ENCODE results near the gene OR2T10. TPM values are rescaled to one million over a fixed set of nuclear protein-coding genes. Genes with fewer than 3 reads are reported as not detected.

OR2T10 gene
- total and polyA plus RNA-seq, 10 of the 15 experiments (the other 5 are each of a cell fraction or from before 2014, with no cell fraction given): not detected

GRCh38 chr1:248611883-248612414 is 14.4 kb upstream of the OR2T10 start (continued):
- TF ChIP-seq NKRF (conservative IDR thresholded peaks at IDR 0.05): no peak
- no peak for TF ChIP-seq CBX5 (IDR thresholded peaks at IDR 0.05; ENCODE audit: low read depth)
- no peak for TF ChIP-seq SMAD5 (IDR thresholded peaks at IDR 0.05; ENCODE audit: low read depth)
- TF ChIP-seq USF2 (IDR thresholded peaks at IDR 0.05; ENCODE audit: borderline replicate concordance, low read depth, low read length): no peak

GRCh38 chr1:248610301-248610700 is 12.8 kb upstream of the OR2T10 start:
- Histone ChIP-seq H3K9me3 (replicated peaks; ENCODE audit: control insufficient read depth, insufficient read depth, low read length) (no peaks in the 10 kb centered on the region), H3K4me1 (ENCODE audit: control insufficient read depth, insufficient read depth, low read length) (no peaks in the 10 kb centered on the region), H3K4me2 (ENCODE audit: control insufficient read depth, insufficient read depth) (no peak overlapping the region), H4K20me1 (ENCODE audit: control insufficient read depth, insufficient read depth) (no peaks in the 10 kb centered on the region), H3K79me2 (ENCODE audit: control insufficient read depth, insufficient read depth, low read length) (no peaks in the 10 kb centered on the region), H3K36me3 (ENCODE audit: control insufficient read depth in 2 of 2, insufficient read depth in 2 of 2, low read length in 1 of 2) (no peaks in the 10 kb centered on the region), H3K4me3 (no peak overlapping the region), H3K27me3 (replicated peaks in 1 of 2; ENCODE audit: control insufficient read depth in 2 of 2, insufficient read depth in 2 of 2, low read length in 1 of 2) (no peaks in the 10 kb centered on the region), H3K9ac (ENCODE audit: control insufficient read depth, insufficient read depth, low read length) (no peak overlapping the region), H2AFZ (ENCODE audit: control insufficient read depth, low read depth, low read length) (no peak overlapping the region), H3K27ac (ENCODE audit: control insufficient read depth, insufficient read depth) (no peak overlapping the region)
- ChIA-PET POLR2A (no interaction called here), SMC1A (ENCODE audit: uncharacterized antibody, unreplicated experiment) (no interaction called here), CTCF (no interaction called here), RAD21 (ENCODE audit: unreplicated experiment) (no interaction called here)
- ATAC-seq: no peak
- WGBS (ENCODE audit: insufficient coverage, insufficient replicate concordance, low lambda C conversion rate, missing lambda C conversion rate): no CpG with 5 or more reads among the region's 3 CpGs
- intact Hi-C loops (cut with micrococcal nuclease; ENCODE audit: unreplicated experiment): no loop called here
- FAIRE-seq: no peak
- no TSS peak for BruUV-seq (replicated peaks)
- in situ Hi-C loops (cut with MboI): no loop called here
- DNase-seq (ENCODE audit: low read depth, low spot score): no peak
- TF ChIP-seq SPI1 (IDR thresholded peaks at IDR 0.05; ENCODE audit: borderline replicate concordance, insufficient read depth, low read depth, low read length) (no peak), NRF1 (conservative IDR thresholded peaks at IDR 0.05; ENCODE audit: low read depth, low read length) (no peak), FOXM1 (IDR thresholded peaks at IDR 0.05; ENCODE audit: low read depth, low read length) (no peak), CUX1 (IDR thresholded peaks at IDR 0.05; ENCODE audit: insufficient replicate concordance, low read depth, low read length) (no peak), SREBF2 (IDR thresholded peaks at IDR 0.05; ENCODE audit: low read length) (no peak), FOXK2 (IDR thresholded peaks at IDR 0.05) (no peak), GABPA (IDR thresholded peaks at IDR 0.05; ENCODE audit: low read depth) (no peak)
